T-helper 1 cell treated with Interleukin-12 subunit alpha and Interleukin-12 subunit beta and Interleukin-4 antibody, amounts not matched to agents 30 ng/mL and 1 ng/mL, for 36 hours (primary cell): ENCODE measurements around the gene CST8. TPM values are rescaled to one million over a fixed set of nuclear protein-coding genes. Genes with fewer than 3 reads are reported as not detected.

Source experiments
- intact Hi-C: fragments of 100-400 bp; cut with micrococcal nuclease; formaldehyde crosslinking; loops from one replicate; pipeline ENCODE4 v1.15.1; 2024
- total RNA-seq: library from RNA; stranded (reverse); gene quantifications from 2 replicates; pipeline ENCODE4 v1.2.3, GENCODE V29; 2022

Gene CST8
- total RNA-seq, 1 donor from 2014 or later: not detected

DNA sequence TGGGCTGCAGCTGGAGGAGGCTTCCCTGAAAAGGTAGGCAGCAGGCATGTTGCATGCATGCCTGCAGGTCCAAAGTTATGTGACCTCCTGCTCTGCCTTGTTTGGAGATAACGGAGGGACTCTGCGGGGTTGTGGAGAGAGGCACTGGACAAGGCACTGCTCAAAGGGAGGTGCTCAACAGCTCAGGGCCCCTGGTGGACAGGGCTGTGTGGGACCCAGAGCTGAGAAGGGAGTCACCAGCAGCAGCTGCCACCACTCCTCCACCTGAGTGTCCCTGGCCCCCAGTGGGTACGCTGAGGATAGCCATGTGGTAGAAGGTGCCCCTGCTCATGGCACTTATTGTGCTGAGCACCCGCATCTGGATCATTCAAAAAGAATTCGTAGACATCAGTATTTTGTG, 15.5 kb upstream of the CST8 start:
- intact Hi-C loops: no loop called here

DNA sequence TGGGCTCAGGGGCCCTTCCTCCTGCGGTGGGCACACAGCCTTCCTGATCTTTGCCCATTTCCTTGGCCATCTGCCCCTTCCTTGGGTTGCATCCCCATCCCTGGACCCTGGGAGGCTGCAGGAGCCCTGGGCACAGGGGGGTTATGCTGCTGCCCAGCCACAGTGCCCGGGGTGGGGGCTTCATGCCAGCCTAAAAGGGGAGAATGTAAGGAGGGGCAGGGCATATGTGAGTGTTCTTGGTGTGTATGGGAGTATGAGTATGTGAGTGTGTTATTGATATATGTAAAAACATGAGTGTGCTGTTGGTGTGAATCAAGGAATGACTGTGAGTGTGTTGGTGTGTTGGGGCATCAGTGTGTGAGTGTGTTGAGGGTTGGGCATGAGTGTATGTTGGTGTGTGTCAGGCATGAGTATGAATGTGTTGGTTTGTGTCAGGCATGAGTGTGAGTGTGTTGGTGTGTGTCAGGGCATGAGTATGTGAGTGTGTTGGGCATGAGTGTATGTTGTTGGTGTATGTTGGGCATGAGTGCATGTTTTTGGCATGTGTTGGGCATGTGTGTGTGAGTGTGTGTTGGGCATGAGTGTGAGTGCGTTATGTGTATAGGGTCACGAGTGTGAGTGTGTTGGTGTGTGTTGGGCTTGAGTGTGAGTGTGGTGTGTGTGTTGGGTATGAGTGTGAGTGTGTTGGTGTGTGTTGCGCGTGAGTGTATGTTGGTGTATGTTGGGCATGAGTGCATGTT, 14.7 kb upstream of the CST8 start:
- intact Hi-C loops: no loop called here

DNA sequence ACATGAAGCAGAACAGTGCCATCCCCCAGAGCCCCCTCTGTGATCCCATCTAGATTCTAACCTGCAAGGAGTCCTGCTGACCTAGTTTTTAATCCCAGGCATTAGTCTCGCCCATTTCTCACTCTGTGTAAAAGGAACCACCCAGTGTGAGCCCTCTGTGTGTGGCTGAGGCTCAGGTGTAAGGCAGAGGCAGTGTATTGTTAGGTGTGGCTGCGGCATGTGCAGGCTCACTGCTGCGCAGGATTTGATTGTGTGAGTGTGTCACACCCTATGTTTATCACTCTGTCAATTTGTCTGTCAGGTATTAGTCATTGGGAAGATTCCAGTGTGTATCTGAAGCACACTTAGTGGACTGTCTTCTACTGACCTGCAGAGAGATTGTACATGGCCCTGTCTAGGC, 13.7 kb upstream of the CST8 start:
- intact Hi-C loops: no loop called here

DNA sequence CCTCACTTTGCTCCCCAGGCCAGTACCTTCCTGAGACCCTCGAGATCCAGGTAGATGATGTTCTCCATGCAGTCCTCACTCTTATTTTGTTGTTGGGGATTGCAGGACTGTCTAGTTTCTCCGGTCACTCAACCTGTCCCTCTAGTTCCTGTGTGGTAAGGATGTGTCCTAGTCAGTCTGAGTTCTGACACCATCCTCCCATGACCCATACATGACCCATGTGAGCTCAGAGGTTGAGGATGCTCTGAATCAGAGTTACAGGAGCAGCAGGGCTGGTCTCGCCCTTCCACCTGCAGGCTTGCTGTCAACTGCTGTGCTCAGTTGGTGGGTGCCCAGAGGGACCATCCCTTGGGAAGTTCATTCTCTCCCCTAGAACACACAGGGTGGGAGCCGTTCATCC, 11.9 kb upstream of the CST8 start:
- intact Hi-C loops: no loop called here

DNA sequence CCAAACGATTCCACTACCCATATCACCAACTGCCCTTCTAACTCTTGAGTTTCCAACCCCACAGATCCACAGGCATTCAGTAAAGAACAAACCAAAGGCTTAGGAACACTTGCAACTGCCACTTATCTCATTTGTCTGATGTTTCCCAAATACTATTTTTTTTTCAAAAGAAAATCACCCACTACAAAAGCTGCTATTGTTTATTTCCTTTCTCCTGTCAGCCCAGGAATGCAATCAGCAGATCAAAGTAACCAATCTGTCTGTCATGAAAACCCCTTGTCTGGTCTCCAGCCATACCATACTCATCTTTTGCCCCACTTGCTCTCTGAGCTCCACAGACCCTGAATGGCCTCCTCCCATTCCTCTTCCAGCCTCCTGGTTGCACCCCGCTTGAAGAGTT, 8.8 kb upstream of the CST8 start:
- intact Hi-C loops: no loop called here

DNA sequence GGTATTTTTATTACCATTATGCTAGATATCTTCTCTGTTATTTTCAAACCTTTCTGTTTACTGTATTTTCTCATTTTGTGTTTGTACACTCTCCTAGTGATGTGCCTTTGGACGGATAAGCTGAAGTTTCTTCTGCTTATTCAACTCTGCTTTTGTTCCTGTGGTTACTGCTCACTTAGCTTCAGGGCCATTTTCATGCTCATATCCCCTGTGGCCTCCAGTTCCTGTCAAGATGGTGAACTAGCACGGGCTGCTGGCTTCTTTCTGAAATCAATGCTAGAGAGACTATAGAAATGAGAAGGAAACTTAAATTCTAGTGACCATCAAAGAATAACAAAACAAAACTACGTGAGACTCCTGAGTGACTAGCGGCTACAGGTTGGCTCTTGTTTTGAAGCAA, 6.8 kb upstream of the CST8 start:
- intact Hi-C loops: no loop called here

DNA sequence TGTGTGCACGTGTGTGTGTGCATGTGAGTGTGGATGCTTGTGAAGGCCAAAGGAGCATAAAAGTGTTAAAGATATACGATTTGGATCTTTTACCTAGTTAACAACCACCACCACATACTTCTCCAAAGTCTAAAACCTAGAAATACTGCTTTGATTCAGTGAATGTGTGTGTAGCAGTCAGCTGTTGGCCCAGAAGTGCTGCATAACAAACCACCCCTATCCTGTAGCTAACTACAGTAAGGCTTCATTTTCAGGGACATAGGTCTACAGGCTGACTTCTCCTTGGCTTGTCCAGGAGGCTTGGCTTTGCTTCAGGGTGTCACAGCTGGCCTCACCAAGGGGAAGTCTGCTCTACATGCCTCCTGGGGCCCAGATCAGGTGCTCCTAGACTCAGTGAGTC, 2.4 kb upstream of the CST8 start:
- intact Hi-C loops: no loop called here

DNA sequence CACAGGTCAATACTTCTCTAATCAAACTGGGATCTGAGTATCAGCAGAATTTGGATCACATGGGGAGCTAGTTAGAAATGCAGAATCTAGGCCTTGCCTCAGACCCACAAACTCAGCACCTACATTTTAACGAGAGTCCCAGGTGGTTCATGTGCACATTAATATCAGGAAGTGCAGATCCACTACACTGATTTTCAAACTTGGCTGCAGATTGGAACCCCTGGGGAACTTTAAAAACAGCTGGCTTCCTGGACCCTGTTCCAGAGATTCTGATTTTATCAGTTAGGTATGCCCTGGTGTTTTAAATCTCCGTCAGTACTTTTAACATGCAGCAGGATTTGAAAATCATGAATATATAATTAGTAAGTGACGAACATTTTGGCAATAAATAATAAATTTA, 1.9 kb upstream of the CST8 start:
- intact Hi-C loops: no loop called here

DNA sequence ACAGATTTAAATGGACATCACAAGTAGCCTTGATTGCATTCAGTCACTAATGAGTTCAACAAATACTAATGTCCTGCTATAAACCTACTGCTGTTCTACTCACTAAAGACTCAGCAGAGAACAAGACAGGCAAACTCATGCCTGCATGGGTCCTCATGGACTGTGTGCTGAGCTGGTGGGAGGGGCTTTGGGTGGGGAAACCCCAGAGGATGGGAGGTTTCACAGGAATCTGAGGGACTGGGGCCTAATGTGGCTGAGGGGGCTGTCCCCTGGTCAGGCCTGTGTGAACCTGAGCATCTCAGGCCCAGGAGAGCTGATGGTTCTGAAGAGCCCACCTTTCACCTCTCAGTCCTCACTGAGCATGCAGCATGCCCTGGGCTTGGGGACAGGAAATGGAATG, 1.4 kb downstream of the CST8 start:
- intact Hi-C loops: no loop called here

DNA sequence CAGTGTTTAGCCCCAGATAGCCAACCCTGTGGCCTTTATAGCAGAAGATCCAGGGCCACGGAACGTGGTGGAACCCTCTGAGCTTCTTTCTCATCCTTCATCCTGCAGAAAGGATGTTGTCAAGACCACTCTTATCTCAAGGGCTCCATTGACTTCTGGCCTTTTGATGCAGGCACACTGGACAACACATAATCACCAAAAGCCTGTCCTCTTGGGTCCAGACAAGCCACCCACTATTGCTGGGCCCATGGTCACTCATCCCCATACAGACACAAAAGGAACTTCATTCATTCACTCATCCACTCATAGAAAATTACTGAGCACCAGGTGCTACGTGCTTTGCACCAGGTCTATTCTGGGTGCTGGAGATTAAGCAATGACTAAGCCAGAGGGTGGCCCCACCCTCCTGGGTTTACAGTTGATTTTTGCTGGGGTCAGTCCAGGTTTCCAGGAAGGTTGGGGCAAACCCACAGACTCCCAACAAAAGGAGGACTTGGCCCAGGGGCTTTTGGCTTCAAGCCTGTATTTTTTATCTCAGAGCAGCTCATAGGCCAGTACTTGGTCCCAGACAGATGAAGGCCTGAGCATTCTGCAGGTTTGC, 2.4 kb downstream of the CST8 start:
- intact Hi-C loops: no loop called here

DNA sequence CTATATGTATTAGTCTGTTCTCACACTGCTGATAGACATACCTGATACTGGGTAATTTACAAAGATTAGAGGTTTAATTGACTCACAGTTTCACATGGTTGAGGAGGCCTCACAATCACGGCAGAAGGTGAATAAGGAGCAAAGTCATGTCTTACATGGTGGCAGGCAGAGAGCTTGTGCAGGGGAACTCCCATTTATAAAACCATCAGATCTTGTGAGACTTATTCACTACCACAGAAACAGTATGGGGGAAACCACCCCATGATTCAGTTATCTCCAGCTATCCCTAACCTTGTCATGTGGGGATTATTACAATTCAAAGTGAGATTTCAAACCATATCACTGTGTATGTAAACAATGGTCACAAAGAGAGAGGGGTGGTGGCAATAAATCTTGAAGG, 6.6 kb downstream of the CST8 start:
- intact Hi-C loops: no loop called here

DNA sequence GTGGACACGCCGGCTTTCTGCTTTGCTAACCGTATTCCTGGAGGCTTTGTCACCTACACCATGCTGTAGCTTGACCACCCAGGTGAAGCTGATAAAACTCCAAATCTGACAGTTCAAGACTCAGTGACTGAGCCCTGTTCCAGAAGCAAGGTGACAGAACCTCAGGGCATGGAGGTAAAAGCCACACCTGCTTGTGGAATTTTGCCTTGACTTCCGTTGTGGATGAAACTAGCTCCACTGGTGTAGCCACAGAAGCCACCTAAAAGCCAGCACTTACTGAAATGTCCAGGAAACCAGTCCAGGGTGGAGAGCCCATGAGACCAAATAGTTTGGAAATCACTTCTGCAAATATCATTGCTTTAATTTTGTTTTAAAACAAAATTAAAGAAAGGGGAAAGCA, 11.0 kb downstream of the CST8 start:
- intact Hi-C loops: no loop called here

DNA sequence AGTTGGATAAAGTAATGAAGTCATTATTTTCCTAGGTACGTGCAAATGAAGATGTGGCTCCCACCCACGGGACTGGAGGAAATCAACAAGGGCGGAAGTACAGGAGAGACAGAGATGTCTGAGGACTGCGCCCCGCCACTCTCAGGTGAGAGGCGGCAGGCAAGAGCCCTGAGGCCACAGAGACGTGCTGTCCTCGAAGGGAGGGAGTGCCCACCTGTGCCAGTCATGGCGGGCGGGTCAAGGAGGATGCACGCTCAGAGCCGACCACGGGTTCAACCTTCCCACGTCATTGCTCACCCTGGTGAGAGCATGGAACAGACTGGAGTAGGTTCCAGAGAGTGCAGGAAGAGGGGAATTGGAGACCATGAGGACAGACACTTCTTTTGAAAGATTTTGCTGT, 12.7 kb downstream of the CST8 start:
- intact Hi-C loops: no loop called here

DNA sequence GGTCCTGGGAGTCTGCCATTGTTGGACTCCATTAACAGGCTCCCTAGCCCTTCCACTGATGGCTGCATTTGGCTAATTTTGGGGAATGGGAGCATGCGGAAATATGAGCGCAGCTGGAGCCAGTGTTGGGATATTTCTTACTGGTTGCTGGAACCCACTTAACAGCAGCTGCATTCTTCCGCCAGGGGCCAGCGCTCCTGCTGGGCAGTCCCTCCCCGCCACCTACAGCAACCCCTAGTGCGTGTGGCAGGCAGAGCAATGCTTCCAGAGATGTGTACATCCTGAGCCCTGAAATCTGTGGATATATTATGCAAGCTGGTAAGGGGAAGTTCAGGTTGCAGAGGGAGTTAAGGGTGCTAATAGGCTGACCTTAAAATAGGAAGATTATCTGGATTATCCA, 16.4 kb downstream of the CST8 start:
- intact Hi-C loops: no loop called here

DNA sequence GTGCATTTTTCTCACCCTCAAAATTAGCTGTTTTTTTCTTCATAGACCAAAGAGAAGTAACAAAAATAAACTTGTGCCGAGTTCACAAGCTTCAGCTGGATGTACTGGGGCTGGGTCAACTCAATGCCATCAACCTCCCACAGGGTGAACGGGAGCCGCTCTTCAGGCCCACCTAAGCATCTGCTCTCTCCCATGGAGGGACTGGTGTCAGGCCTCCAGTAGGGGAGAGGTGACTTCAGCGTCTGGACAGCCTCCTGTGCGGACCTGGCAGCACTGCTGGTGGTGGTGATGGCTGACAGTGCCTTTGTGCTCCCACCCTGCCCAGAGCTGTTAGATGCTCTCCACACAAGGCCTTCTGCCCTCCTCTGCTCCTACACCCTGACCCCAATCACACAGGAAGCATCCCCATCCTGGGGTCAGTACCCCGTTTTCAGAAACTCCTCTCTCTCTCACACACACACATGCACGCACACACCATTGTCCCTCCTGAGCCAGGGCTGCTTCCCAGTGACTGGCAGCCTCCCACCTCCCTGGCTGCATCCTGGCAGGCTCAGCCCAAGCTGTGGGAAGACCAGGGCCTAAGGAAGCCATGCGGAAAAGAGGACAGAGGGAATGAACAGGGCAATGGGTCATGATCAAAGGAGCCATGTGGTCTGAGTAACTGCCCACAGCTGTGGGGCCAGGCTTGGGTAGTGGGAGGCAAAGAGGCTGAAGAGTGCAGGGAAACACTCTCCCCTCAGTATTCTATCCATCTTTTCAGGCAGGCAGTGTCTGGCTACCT, 17.7 kb downstream of the CST8 start:
- intact Hi-C loops: no loop called here

DNA sequence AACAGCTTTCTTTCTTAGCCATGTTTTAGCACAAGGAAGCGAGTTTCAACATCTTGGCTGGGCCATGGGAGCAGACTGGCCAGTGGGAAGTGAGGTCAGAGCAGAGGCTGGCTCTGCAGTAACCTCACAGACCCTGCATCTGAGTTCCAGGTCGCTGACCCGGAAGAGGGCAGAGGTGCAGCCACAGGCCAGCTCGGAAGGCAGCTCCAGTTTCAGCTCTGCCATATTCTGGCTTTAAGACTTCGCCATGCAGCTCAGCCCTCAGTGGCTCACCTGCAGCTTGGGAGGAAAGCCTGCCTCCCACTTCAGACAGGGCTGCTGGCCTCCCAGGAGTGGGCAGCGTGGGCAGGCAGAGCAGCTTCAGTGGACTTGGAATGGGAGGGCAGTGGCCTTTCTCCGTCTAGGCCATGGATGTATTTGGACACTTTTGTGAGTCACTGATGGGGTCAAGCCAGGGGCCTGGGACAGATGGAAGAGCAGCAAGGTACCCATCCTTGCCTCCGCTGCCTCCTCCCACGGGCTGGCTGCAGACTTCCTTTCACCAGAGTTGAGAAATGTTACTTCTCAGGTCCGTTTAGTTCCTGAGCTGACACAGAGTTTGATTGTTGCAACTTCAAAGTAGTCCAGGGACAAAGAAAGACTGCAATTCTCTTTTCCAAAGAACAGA, 18.5 kb downstream of the CST8 start:
- intact Hi-C loops: no loop called here

DNA sequence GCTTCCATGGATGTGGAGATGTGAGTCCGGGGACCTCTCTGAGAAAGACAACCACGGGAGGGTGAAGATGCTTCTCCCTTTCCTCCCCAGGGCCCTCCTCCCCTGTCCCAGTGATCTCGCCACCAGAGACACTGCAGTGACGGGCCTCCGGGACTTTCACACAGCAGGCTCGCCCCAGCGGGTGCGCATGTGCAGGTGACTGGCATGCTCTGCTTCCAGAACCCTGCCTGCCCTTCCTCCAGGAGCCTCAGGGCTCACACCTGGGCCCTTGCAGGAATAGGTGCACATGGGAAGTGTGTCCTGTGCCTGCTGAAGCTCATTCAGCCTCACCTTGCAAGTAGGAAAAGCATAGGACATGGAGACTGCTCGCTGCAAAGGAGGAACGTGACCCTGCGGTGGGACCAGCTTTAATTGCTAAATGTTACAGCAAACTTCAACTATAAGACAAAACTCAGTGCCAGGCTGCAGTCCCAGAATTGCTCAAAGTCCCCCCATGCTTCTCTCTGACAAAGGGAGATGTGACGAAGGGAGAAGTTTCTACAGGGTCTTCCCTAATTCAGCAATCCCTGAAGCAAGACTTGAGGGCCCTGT, 19.2 kb downstream of the CST8 start:
- intact Hi-C loops: no loop called here

DNA sequence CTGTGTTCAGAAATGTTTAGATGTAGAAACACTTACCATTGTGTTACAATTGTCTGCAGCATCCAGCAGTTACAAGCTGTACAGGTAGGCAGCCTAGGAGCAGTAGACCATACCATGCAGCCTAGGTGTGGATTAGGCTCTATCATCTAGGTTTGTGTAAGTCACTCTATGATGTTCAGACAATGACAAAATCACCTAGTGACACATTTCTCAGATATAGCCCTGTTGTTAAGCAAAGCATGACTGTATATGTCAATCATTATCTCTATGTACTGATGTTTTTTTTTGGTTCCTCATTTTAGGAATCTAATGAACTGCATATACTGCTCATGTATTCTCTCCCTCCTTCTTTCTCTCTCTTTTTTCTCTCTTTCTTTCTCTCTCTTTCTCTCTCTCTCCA, 22.2 kb downstream of the CST8 start:
- intact Hi-C loops: no loop called here

DNA sequence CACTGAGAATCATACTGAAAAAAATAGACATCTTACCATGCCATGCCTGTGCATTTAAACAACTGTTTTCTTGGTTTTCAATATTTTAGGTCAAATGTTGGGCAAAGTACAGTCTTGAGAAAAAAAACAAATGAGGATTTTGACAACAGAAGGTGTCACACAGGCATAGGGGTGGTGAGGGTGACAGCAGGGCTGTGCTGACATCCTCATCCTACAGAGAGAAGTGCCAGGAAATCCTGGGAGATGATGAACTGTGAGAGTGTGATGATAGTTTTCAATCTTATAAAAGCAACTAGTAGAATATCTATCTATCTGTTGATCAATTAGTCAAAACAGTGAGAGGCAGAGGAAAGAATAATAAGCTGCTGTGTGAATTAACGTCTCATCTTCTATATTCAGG, 23.9 kb downstream of the CST8 start:
- intact Hi-C loops: no loop called here

DNA sequence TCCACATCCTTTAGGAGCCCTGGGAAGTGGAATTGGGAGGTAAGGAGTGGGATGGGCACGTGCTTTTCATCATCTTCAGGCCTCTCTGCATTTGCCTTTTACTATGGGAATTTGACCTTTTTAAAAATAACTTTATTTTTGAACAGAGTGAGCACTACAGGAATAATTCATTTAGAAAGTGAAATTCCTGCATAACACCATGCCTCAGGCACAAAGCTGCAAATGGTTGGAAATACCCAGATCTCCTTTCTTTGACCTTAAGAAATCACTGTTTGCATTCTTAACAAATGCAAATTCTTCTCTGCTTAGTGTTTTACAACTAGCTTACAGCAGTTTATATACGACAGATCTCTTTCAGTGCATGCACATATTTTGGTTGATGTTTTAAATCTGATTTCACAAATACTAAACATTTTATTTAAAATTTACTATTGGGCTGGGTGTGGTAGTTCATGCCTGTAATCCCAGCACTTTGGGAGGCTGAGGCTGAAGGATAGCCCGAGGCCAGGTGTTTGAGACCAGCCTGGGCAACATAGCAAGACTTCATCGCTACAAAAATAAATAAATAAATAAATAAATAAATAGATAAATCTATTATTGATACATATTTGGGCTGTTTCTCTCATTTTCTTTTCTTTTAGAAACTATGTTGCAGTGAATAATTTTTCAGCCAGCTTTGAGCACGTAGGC, 24.5 kb downstream of the CST8 start:
- intact Hi-C loops: no loop called here

DNA sequence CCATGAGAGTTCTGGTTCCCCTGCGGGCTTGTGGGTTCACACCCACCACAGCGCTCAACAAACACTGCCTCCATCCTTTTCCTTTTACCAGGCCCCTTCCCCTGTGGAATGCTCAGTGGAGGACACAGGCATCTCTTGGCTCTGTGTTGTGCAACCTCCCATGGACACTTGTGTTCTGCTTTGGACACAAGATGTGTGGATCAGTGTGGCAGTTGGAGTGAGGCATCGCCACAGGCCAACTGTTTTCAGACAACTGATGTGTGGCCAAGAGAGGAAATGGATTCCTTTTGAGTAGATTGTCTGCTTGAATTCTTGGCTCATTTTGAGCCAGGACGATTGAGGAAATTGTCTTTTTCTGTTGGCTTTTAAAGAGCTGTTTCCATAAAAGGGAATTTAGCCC, 26.8 kb downstream of the CST8 start:
- intact Hi-C loops: no loop called here
